Right renal pelvis (tissue), 4 donors: ENCODE results near the gene ASB15. TPM values are rescaled to one million over a fixed set of nuclear protein-coding genes. Genes with fewer than 3 reads are reported as not detected.
A peak's percentile ranks its signal among the peaks of the same experiment; 100 is the strongest.

ENCODE experiments used
- DNase-seq, 4 donors: peaks; one replicate each; pipeline ENCODE4 v3.0.0-alpha.2; 2013; ENCODE audit warnings: low read depth in 4 of 4, low spot score in 3 of 4, missing footprints in 1 of 4
- polyA plus RNA-seq, 4 donors: library from polyadenylated mRNA; unstranded; fragments of 120-200 nt; gene quantifications; one replicate each; pipeline ENCODE4 v1.2.1, GENCODE V29; 2013; ENCODE audit not compliant: insufficient read length in 4 of 4

The ASB15 gene
- polyA plus RNA-seq, 4 donors: 1.4 to 2.8 (median 1.6) TPM

DNA sequence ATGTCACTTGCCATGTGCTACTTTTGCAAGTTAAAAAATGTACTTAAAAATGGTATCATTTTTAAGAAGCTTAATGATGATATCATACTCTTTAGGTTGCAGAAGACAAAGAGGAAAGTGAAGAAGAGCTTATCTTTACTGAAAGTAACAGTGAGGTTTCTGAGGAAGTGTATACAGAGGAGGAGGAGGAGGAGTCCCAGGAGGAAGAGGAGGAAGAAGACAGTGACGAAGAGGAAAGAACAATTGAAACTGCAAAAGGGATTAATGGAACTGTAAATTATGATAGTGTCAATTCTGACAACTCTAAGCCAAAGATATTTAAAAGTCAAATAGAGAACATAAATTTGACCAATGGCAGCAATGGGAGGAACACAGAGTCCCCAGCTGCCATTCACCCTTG lies 60.1 kb downstream of the ASB15 start:
- no peak for DNase-seq

DNA sequence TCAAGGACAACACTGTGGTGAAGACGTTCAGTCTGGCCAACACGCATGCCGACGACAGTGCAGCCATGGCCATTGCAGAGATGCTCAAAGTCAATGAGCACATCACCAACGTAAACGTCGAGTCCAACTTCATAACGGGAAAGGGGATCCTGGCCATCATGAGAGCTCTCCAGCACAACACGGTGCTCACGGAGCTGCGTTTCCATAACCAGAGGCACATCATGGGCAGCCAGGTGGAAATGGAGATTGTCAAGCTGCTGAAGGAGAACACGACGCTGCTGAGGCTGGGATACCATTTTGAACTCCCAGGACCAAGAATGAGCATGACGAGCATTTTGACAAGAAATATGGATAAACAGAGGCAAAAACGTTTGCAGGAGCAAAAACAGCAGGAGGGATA lies 60.7 kb downstream of the ASB15 start:
- DNase-seq: no peak

DNA sequence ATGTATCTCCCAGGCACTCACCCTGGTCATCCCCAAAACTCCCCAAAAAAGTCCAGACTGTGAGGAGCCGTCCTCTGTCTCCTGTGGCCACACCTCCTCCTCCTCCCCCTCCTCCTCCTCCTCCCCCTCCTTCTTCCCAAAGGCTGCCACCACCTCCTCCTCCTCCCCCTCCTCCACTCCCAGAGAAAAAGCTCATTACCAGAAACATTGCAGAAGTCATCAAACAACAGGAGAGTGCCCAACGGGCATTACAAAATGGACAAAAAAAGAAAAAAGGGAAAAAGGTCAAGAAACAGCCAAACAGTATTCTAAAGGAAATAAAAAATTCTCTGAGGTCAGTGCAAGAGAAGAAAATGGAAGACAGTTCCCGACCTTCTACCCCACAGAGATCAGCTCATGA lies 61.1 kb downstream of the ASB15 start:
- DNase-seq: no peak

DNA sequence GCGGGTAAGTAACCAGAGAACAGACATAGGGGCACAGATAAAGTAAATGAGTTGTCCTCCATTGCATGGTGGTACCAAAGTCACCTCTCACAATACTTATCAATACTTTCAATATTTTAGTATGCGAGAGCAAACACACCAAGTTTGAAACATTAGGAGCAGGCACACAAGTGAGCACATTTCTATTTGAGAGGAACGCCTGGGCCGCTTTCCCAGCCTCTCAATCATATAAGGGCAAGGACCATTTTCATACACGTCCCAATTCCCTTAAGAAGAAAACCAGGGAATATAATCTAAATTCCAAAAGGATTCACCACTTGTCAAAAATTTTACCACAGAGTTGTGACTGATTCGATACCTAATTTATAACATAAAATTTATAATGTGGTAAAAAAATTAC lies 61.6 kb downstream of the ASB15 start:
- no peak for DNase-seq

DNA sequence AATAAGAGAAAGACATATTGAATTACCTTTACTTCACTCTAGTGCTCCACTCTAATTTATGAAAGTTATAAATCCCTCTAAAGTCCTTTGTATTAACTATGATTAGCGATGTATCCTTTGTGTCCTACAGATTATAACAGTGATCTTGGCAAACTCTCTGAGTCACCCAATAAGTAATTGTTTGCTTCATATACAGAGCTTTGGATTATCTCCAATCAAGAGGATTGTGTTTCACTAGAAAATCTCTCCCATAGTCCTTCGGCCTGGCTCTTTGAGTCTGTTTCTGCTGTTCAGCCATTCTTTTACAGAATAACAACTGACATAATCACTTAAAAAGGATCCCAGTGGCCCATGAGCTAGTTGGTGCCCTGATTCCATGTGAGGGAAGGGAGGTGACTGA lies 63.5 kb downstream of the ASB15 start:
- DNase-seq: no peak

DNA sequence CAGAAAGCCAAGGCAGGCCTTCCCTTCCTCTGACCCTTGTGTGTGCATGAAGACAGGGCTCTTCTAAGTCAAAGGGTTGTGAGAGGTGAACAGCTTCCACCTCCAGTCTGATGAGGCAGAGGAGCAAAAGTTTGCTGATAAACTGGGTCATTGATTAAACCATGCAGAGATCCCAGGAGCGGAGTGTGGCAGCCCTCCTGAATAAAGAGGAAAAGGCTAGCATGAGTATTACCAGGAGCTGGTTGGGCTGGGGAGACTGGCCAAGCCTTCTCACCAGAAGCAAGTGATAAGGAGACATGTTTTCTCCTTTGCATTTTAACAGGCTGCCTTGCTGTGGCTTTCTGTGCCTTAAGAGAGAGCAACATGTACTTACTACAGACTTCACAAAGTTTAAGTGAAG lies 64.3 kb downstream of the ASB15 start:
- no peak for DNase-seq

DNA sequence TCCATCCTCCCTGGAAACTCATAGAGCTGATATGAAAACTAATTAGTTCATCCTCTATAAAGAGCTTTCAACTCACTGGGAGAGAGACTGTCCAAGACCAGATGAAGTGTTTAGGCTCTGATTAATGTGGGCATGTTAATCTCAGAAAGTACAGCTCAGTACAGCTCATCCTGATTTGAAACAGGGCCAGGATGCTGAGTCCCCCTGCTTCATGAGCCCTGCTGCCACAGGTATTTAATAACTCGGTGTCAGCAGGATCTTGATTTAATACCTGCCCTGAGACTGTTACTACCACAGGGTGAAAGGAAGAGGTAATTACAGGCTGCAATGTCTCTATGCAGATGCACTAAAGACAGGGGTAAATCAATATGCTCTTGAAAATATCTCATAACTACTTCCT lies 64.9 kb downstream of the ASB15 start:
- no peak for DNase-seq

DNA sequence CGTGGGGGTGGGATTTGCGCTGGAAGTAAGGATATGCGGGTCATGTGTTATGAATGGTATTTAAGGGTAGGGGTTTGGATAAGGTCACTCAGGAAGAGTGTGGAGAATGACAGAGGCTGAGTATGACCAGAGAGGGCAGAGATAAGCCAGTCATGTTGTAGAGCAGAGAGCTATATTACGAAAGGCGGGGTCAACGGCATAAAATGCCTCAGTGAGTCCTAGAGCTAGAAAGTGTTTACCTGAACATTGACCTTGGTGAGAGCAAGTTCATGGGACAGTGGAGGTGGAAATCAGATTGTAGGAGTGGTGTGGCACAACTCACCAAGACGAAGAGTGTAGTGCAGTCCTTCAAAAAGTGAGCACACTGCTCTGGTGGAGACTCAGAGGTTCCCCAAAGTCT lies 67.9 kb downstream of the ASB15 start:
- no peak for DNase-seq

DNA sequence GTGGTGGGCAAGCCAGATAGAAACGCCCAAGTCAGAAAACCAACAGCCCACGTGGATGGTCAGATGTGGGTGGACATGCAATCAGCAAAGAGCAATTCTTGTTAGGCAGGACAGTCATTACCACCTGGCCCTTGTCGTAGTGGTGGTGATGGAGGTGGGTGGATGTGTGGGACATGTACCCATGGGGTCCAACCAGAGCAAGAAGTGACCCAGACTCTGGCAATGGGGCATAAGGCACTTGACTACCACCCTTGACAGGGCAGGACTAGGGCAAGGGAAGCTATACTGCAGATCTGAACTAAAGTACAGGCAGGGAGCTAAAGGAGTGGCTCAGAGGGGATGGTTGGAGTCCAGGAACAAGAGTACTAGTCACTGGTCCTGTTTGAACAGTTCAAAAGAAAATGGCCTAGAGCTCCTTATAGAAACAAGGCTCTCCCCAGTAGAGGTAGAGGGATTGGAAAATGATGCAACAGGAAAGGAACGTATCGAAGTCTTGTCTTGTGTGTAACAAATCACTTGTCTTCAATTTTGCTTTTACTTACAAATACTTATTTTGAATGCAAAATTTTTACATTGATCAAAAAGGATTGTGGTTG lies 71.6 kb downstream of the ASB15 start:
- DNase-seq: no peak

DNA sequence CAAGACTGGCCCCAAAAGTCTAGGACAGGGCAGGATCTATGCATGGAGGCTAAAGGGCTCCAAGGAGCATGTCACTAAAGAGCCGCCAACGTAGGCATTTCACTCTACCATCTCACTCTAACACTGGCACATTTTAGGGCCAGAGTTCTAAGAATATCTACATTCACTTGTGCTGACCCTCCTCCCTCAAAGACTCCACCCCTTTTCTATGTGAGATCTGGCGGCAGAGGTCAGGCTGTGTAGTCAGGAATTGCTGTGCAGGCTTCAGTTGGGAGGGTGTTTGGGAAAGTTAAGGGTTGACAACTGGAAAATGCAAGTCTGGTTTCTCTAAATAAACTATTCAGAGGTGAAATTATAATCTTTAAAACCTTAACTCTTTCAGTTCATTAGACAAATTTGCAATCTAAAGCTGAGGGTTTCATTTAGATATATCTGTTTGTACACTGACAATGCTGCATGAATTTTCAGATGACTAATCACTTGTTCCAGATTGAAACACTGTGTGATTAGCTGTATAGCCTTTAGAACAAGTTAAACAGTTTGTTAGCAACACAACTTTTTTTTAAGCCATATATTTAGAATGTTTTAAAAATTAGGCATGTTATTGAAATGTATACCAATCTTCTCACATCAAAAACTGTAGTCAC lies 72.3 kb downstream of the ASB15 start:
- DNase-seq: no peak

DNA sequence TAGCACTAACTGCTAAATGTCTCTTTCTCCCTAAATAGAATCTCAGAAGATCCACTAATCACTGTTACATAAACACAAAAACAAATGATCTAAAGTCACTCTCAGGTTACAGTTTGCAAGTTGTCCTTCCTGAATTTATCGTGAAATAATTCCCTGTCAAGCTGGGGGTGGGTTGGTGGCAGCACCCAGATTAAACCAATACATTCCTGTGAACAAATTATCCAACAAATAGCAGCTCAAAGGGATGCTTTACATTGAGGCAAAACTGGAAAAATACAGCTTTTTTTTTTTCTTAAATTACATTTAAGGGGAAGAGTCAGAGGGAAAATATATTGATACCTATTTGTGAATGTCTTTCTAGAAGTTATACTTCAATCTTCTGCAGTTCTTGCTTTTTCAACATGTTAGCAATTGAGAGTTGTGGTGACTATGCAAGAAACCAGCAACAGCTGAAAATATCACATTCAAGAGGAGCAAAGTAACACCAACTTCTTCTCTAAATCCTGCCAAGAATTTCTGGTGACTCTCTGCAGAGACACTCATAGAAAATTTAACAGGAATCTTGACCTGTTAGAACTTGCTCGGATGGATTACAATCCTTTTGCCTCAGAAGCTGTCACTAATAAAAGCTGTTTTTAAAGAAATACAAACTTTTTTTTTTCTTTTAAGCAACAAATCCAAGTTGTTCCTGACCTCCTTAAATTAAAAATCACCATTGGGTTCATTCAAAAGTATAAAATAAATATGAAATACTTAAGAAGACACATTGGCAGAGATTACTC lies 73.0 kb downstream of the ASB15 start:
- no peak for DNase-seq

DNA sequence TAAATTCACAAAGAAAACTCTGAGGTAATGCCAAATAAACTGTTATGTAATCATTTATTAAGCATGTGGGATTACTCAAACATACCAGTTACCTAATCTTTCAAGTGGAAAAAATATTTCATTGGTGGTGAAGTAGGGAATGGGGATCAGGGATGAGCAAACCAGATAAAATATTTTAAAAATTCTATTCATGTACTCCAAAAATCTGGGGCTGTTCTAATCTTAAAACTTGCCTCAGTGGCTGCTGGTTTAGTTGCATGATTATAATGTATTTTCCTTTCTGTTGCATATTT lies 73.5 kb downstream of the ASB15 start:
- DNase-seq: no peak

DNA sequence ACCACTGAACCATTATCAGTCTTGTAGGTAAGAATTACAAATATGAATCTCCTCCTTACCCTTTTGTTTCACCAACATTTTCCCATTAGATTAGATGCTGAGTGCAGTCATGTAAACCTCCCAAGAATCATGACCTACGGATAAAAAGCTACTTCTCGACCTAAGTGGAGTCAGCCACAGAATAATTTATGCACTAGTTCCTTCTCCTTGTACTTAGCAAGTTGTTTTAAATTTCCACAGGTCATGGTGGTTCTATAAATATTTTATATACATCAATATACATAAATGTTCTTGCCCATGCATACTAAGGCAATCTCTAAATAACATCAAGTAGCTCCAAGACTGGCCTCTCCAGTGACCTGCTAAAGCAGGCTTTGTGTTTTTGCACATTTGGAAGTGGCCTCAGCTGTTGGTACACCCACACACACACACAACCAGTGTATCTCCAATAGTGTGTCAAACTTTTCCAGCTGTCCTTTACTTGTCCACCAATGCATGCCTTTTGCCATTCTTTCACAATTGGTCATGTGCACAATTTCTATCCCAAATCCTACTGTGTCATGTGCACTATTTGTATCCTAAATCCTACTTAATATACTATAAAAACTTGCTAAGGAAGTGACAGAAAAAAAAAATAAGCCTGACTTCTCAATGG lies 75.6 kb downstream of the ASB15 start:
- no peak for DNase-seq

DNA sequence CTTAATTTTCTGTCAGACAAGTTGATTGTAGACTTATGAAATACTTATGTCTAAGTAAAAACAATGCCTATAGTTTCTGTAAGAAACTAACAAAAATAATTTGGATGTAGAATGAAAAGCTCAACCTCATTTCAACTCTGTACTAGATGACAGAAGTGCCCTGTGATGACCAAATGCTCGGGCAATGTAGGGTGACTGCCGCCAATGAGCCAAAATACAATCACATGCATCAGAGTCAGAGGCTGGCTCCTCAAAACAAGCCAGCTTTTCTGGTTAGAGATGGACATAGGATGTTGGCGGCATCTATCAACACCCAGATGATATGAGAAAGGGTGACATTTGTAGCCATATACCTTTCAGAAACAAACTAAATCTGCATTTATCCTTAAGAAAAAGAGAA lies 78.0 kb downstream of the ASB15 start:
- no peak for DNase-seq

DNA sequence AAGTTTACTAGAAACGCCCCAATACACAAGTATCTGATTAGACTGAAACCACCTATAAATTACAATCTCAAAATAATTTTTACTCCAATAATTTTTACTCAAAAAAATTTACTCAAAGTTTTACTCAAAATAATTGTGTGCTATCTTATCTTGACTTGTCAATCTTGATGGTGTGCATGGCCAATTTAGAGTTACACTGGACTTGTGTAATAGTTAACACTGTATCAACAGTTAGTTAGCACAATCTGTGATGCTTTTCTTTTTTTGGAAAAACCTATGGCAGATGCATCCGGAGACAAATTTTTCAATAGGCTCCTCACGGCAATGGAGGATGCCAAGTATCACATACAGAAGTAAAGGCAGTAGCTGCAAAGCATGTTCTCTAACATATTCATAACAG lies 79.0 kb downstream of the ASB15 start:
- DNase-seq: no peak

DNA sequence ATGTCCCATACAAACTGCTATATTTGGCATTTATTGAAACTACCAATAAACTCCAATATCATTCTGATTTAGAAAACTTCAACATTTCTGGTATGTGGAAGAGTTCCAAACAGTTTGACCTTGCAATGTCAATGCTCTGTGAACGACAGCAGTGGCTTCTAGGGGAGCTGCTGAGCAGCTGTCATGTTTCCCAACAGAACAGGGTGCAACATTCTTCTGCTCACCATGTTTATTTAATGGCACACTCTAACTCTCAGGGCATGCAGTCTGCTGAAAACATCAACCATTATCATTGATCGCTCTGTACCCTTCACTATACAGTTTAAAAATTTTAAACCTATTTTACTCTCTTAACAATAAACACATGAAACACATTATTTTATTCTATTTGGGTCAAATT lies 79.9 kb downstream of the ASB15 start:
- DNase-seq: no peak

DNA sequence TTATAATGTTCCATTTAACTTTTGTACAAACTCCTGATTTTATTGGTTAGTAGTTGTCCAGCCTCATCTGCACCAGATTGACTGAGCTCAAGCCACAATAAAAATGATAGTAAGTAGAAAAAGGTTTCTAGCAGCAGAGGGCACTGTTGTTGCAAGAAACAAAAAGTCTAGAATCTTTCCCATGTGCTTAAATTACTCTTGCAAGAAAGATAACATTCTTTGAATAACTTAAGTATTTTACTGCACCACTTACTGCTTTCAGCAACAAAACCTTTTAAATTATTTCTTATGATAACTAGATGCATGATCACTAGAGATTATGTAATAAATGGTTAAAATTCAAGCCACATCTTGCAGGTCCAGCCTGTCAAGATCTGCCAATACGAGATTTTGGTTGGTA lies 81.1 kb downstream of the ASB15 start:
- DNase-seq: peak; percentile 30 to 51 (median 35)

DNA sequence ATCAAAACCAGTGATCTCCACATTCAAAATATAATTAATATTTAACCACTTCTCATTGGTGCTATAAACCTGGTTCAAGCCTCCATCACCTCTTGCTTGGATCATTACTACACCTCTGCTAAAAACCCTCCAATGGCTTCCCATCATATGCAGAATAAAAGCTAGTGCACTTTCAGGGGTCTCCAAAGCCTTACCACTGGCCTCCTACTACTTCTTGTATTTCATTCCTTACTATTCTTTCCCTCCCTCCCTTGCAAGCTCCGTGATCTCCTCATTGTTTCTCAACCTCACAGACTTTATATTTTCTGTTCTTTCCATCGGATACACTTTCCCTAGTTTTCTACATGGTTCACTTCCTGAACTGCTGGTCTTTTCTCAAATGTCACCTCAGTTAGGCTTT lies 85.5 kb downstream of the ASB15 start:
- no peak for DNase-seq

DNA sequence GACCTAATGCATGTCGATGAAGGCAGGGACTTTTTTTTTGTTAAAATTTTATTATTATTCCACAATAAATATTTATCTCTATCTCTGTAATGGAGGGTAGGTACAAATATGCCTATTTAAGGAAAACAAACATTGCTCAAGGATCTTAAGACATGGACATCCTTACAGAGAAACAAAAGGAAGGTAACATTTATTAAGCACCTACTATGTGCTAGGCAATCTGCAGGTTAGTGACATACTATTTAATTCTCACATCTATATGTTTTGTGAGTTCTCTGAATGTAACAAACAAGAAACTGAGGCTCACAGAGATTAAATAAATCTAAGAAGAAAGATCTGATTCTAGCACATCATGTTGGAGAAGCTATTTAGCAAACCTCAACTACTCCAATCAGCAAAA lies 86.1 kb downstream of the ASB15 start:
- no peak for DNase-seq
